HEK293T (cell line): ENCODE results near the gene FBLN1.

Experiments
- CTCF ChIA-PET: fragments of 350-600 bp; formaldehyde crosslinking; extraction: SDS; loops from one replicate; lab custom pipeline; 2021; ENCODE audit warnings: antibody characterized with exemption, inconsistent platforms; lab: Yijun Ruan, JAX
- POLR2A ChIA-PET: fragments of 350-600 bp; formaldehyde crosslinking; extraction: SDS; loops from one replicate; lab custom pipeline; 2020; ENCODE audit warnings: antibody characterized with exemption, inconsistent platforms; lab: Yijun Ruan, JAX
- DNase-seq: peaks from one replicate; pipeline ENCODE4 v3.0.0; 2012; ENCODE audit warnings: mixed read lengths; ENCODE audit errors: extremely low spot score
- ARNT ChIP-seq: fragments of 450-650 bp; IDR thresholded peaks from 2 replicates; pipeline ENCODE4 v1.6.1; 2017; ENCODE audit warnings: mild to moderate bottlenecking
- BHLHE40 ChIP-seq: fragments of 450-650 bp; IDR thresholded peaks from 2 replicates; pipeline ENCODE4 v1.6.1; 2016; ENCODE audit warnings: mild to moderate bottlenecking, moderate library complexity, borderline replicate concordance
- CTBP1 ChIP-seq: fragments of 450-650 bp; IDR thresholded peaks from 2 replicates; pipeline ENCODE4 v1.6.1; 2016; ENCODE audit warnings: borderline replicate concordance
- ELF4 ChIP-seq: fragments of 450-650 bp; IDR thresholded peaks from 2 replicates; pipeline ENCODE4 v1.6.1; 2017; ENCODE audit warnings: antibody characterized with exemption
- FOXA1 ChIP-seq: fragments of 450-650 bp; IDR thresholded peaks from 2 replicates; pipeline ENCODE4 v1.6.1; 2016; ENCODE audit warnings: mild to moderate bottlenecking
- FOXK2 ChIP-seq: fragments of 450-650 bp; IDR thresholded peaks from 2 replicates; pipeline ENCODE4 v1.6.1; 2016; ENCODE audit warnings: mild to moderate bottlenecking
- FOXM1 ChIP-seq: fragments of 450-650 bp; IDR thresholded peaks from 2 replicates; pipeline ENCODE4 v1.6.1; 2017; ENCODE audit warnings: mild to moderate bottlenecking, borderline replicate concordance
- HDGF ChIP-seq: fragments of 450-650 bp; IDR thresholded peaks from 2 replicates; pipeline ENCODE4 v1.6.1; 2017; ENCODE audit warnings: antibody characterized with exemption, borderline replicate concordance
- L3MBTL2 ChIP-seq: fragments of 450-650 bp; conservative IDR thresholded peaks from 2 replicates; pipeline ENCODE4 v1.6.1; 2016; ENCODE audit warnings: mild to moderate bottlenecking
- LEF1 ChIP-seq: fragments of 450-650 bp; IDR thresholded peaks from 2 replicates; pipeline ENCODE4 v1.6.1; 2017; ENCODE audit warnings: mild to moderate bottlenecking, borderline replicate concordance
- NFRKB ChIP-seq: fragments of 450-650 bp; IDR thresholded peaks from 2 replicates; pipeline ENCODE4 v1.6.1; 2016; ENCODE audit warnings: mild to moderate bottlenecking, moderate library complexity
- SP1 ChIP-seq: fragments of 450-650 bp; IDR thresholded peaks from 2 replicates; pipeline ENCODE4 v1.6.1; 2017
- SUZ12 ChIP-seq: fragments of 450-650 bp; IDR thresholded peaks from 2 replicates; pipeline ENCODE4 v1.6.1; 2016; ENCODE audit warnings: mild to moderate bottlenecking
- TARDBP ChIP-seq: fragments of 450-650 bp; IDR thresholded peaks from 2 replicates; pipeline ENCODE4 v1.6.1; 2016
- ZNF384 ChIP-seq: fragments of 450-650 bp; IDR thresholded peaks from 2 replicates; pipeline ENCODE4 v1.6.1; 2016
- TF ChIP-seq, protein P1 (sequence below): fragments of 450-650 bp; IDR thresholded peaks from 2 replicates; pipeline ENCODE4 v1.6.1; 2016

Gene FBLN1

DNA sequence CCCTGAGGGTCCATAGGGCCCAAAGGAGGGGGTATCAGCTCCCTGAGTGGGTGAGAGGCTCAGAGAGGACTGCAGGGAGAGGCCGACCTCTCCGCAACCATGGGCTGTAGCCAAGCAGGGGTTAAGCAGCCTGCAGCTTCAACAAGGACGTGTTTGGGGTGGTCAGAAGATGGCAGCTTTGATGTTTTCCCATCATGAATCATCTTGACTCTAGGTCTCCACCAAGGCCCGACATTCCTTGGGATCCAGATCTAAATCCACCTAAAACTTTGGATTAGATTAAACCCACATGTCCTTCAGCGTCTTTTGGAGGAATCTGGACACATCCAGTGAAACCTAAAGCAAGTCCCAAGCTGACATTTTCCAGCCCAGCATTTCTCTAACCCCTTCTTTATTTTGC is 19.8 kb downstream of the FBLN1 start:
- CTCF ChIA-PET: no interaction called here

GRCh38 chr22:45524157-45524556 is 21.5 kb downstream of the FBLN1 start:
- TF ChIP-seq ARNT (no peak), ZNF384 (no peak), SUZ12 (no peak), L3MBTL2 (no peak), BHLHE40 (no peak), FOXA1 (no peak), FOXK2 (no peak), CTBP1 (no peak), NFRKB (no peak), FOXM1 (no peak)
- TF ChIP-seq, protein P1, sequence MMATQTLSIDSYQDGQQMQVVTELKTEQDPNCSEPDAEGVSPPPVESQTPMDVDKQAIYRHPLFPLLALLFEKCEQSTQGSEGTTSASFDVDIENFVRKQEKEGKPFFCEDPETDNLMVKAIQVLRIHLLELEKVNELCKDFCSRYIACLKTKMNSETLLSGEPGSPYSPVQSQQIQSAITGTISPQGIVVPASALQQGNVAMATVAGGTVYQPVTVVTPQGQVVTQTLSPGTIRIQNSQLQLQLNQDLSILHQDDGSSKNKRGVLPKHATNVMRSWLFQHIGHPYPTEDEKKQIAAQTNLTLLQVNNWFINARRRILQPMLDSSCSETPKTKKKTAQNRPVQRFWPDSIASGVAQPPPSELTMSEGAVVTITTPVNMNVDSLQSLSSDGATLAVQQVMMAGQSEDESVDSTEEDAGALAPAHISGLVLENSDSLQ: no peak
- DNase-seq: no peak
- CTCF ChIA-PET: no interaction called here
- POLR2A ChIA-PET: interaction anchor here (0.7 kb wide), 2 partner anchors 21 to 79 kb away, joined by 3 to 4 read pairs; no protein-coding TSS in a partner anchor

More for the DNA sequence above, 19.8 kb downstream of the FBLN1 start:
- DNase-seq: no peak
- POLR2A ChIA-PET: no interaction called here
- no peak for TF ChIP-seq ZNF384
- no peak for TF ChIP-seq ARNT
- no peak for TF ChIP-seq HDGF
- no peak for TF ChIP-seq CTBP1
- no peak for TF ChIP-seq L3MBTL2
- TF ChIP-seq NFRKB: no peak
- no peak for TF ChIP-seq BHLHE40
- TF ChIP-seq FOXA1: no peak
- no peak for TF ChIP-seq FOXK2
- no peak for TF ChIP-seq SP1
- TF ChIP-seq SUZ12: no peak
- TF ChIP-seq TARDBP: no peak
- TF ChIP-seq FOXM1: no peak

DNA sequence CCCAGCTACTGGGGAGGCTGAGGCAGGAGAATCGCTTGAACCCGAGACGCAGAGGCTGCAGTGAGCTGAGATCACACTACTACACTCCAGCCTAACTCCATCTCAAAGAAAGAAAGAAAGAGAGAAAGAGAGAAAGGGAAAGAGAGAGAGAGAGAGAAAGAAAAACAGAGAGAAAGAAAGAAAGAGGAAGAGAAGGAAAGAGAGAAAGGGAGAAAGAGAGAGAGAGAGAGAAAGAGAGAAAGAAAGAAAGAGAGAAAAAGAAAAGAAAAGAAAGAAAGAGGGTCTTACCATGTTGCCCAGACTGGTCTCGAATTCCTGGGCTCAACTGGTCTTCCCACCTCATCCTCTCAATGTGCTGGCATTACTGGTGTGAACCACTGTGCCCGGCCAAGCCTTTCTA is 22.3 kb downstream of the FBLN1 start:
- ChIA-PET CTCF (no interaction called here), POLR2A (interaction anchor here (0.7 kb wide), 1 partner anchor 78 kb away, joined by 4 read pairs; no protein-coding TSS in a partner anchor)
- TF ChIP-seq, protein P1: no peak
- no peak for DNase-seq

DNA sequence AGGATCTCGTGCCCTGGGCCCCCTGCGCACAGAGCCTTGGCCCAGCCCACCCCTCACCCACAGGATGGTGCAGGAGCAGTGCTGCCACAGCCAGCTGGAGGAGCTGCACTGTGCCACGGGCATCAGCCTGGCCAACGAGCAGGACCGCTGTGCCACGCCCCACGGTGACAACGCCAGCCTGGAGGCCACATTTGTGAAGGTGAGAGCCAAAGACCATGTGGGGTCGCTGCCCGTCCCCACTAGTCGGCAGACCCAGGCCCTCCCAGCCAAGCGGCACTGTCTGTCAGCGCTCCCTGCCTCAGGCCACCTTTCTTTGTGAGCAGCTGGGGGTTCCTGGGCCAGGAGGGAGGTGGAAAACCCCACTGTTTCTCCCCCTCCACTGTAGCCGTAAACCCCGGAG is 22.8 kb downstream of the FBLN1 start:
- CTCF ChIA-PET: no interaction called here
- no peak for DNase-seq
- TF ChIP-seq BHLHE40: no peak
- TF ChIP-seq FOXM1: no peak
- TF ChIP-seq HDGF: no peak
- no peak for TF ChIP-seq LEF1
- TF ChIP-seq, protein P1: no peak
- TF ChIP-seq SUZ12: no peak
- TF ChIP-seq TARDBP: no peak
- no peak for TF ChIP-seq FOXA1
- TF ChIP-seq ZNF384: no peak
- POLR2A ChIA-PET: no interaction called here

GRCh38 chr22:45526281-45526680 is 23.6 kb downstream of the FBLN1 start:
- DNase-seq: no peak
- ChIA-PET CTCF (interaction anchor here (0.6 to 0.9 kb wide), 2 partner anchors 28 to 34 kb away, joined by 3 read pairs; no protein-coding TSS in a partner anchor), POLR2A (no interaction called here)
- TF ChIP-seq FOXM1 (no peak), ELF4 (no peak), LEF1 (no peak), FOXA1 (no peak), L3MBTL2 (no peak), ARNT (no peak)

GRCh38 chr22:45526768-45527360 is 24.2 kb downstream of the FBLN1 start:
- DNase-seq: no peak
- ChIA-PET CTCF (interaction anchor here (0.9 kb wide), 1 partner anchor 27 kb away, joined by 3 read pairs; no protein-coding TSS in a partner anchor), POLR2A (no interaction called here)
- TF ChIP-seq CTBP1 (no peak), ARNT (no peak), FOXA1 (no peak), L3MBTL2 (no peak), LEF1 (no peak), FOXK2 (no peak)
- TF ChIP-seq, protein P1: no peak
